Measurements from ENCODE around the gene DLGAP4.

GRCh38 chr20:36528176-36528874 is 222.2 kb downstream of the DLGAP4 start:
- no peak for TF ChIP-seq ZNF274 (IDR thresholded peaks at IDR 0.05; ENCODE audit: low read depth, low read length)
- TF ChIP-seq SUZ12 (IDR thresholded peaks at IDR 0.05; ENCODE audit: extremely low read depth, insufficient read depth, insufficient read length): no peak
- no peak for TF ChIP-seq YY1 (IDR thresholded peaks at IDR 0.05; ENCODE audit: insufficient read depth, insufficient read length)
